Effector memory CD4-positive, alpha-beta T cell (primary cell): ENCODE results near the gene CACNA2D3.

Experiments
- DNase-seq, 3 donors: peaks; one replicate each; pipeline ENCODE4 v3.0.0-alpha.2; 2020
- H3K27ac ChIP-seq: 2 replicates; pipeline ENCODE4 v1.7.0; 2013; ENCODE audit warnings: mild to moderate bottlenecking, low read length, moderate library complexity; ENCODE audit not compliant: insufficient read depth, poor library complexity, severe bottlenecking
- H3K27me3 ChIP-seq: replicated peaks from 2 replicates; pipeline ENCODE4 v1.7.0; 2013; ENCODE audit warnings: mild to moderate bottlenecking, low read length; ENCODE audit not compliant: insufficient read depth, control insufficient read depth, poor library complexity, severe bottlenecking
- H3K36me3 ChIP-seq: 2 replicates; pipeline ENCODE4 v1.7.0; 2013; ENCODE audit warnings: mild to moderate bottlenecking, low read length, moderate library complexity; ENCODE audit not compliant: control insufficient read depth, insufficient read depth
- H3K4me1 ChIP-seq: 2 replicates; pipeline ENCODE4 v1.7.0; 2013; ENCODE audit warnings: low read length, mild to moderate bottlenecking; ENCODE audit not compliant: control insufficient read depth, insufficient read depth, poor library complexity, severe bottlenecking
- H3K4me3 ChIP-seq: 2 replicates; pipeline ENCODE4 v1.7.0; 2013; ENCODE audit warnings: low read length, low read depth, mild to moderate bottlenecking; ENCODE audit not compliant: insufficient read depth, poor library complexity, severe bottlenecking
- H3K9me3 ChIP-seq: 2 replicates; pipeline ENCODE4 v1.7.0; 2013; ENCODE audit warnings: mild to moderate bottlenecking, low read length, moderate library complexity; ENCODE audit not compliant: control insufficient read depth

CACNA2D3 gene

GRCh38 chr3:54772051-54772450 is 649.7 kb downstream of the CACNA2D3 start:
- no peak for DNase-seq
- H3K27ac ChIP-seq, result no peak overlapping the region
- H3K36me3 ChIP-seq, result no peaks in the 10 kb centered on the region
- no peaks in the 10 kb centered on the region for H3K9me3 ChIP-seq
- H3K4me1 ChIP-seq, result no peaks in the 10 kb centered on the region
- no peak overlapping the region for H3K4me3 ChIP-seq
- no peaks in the 10 kb centered on the region for H3K27me3 ChIP-seq

- H3K4me3 ChIP-seq, result no peak overlapping the region
- DNase-seq, result no peak
- no peaks in the 10 kb centered on the region for H3K36me3 ChIP-seq
- H3K27me3 ChIP-seq, result no peaks in the 10 kb centered on the region
- H3K9me3 ChIP-seq, result no peaks in the 10 kb centered on the region
- no peak overlapping the region for H3K27ac ChIP-seq
- H3K4me1 ChIP-seq, result no peaks in the 10 kb centered on the region
These were observed 650.4 kb downstream of the CACNA2D3 start for GRCh38 chr3:54772746-54773145.

DNA sequence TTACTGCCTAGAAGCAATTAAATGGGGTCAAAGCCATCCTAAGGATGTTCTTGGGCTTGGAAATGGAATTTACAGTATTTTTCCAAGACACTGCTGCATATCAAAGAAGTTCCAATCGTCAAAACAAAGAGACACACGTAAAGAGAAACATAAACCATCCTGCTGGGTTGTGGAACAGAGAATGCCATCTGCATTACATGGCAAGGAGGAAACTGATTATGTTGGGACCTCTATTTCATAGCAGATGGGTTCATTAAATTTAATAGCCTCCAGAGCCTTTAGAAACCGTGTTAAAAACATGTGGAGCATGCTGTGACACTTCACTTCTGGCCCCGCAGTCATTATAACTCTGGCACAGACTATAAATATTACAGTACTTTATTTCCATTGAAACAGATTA is 650.9 kb downstream of the CACNA2D3 start:
- no peak for DNase-seq
- no peaks in the 10 kb centered on the region for H3K27me3 ChIP-seq
- H3K36me3 ChIP-seq, result no peaks in the 10 kb centered on the region
- no peak overlapping the region for H3K4me3 ChIP-seq
- H3K27ac ChIP-seq, result no peak overlapping the region
- H3K9me3 ChIP-seq, result no peaks in the 10 kb centered on the region
- no peaks in the 10 kb centered on the region for H3K4me1 ChIP-seq

DNA sequence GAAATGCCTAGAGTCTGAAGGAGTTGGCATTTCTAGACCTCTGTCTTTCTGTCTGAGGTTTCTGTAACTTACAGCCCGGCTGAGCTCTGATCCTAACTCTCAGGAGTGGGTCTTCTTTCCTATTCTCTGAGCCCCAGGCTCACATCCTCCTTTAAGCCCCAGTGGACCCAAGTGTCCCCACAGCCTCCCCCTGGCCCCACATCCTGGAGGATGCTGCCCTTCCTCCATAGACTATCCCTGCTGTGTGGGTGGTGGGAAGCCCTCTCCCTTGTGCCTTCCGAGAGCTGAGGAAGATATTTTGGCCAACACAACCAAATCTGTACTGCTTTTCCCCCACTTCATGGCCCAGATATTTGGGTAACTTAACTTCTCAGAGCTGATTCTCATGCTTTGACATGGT is 654.2 kb downstream of the CACNA2D3 start:
- Histone ChIP-seq H3K9me3 (no peaks in the 10 kb centered on the region), H3K36me3 (no peaks in the 10 kb centered on the region), H3K27me3 (no peaks in the 10 kb centered on the region), H3K4me3 (no peak overlapping the region), H3K4me1 (no peaks in the 10 kb centered on the region), H3K27ac (no peak overlapping the region)
- no peak for DNase-seq

- Histone ChIP-seq H3K4me3 (no peak overlapping the region), H3K27me3 (no peaks in the 10 kb centered on the region), H3K4me1 (no peaks in the 10 kb centered on the region), H3K27ac (no peak overlapping the region), H3K36me3 (no peaks in the 10 kb centered on the region), H3K9me3 (no peaks in the 10 kb centered on the region)
- no peak for DNase-seq
These were observed 654.8 kb downstream of the CACNA2D3 start for GRCh38 chr3:54777141-54777540.

DNA sequence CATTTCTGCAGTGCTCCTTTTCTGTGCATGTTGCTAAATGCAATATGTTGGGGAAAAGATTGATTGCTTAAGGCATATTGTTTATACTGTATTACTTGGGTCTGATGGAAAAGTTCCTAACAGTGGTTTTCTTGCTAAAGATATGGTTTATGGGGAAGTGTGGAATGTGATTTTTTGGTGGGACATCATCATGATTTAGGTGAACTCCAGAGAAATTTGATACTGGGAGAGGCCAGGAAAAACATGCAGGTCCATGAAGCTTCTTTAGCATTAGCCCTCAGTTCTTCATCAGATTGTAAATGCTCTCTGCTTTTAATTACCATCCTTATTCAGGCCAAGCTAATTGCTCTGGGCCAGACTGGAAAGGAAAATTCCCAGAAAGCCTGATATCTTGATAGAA is 658.0 kb downstream of the CACNA2D3 start:
- H3K27ac ChIP-seq, result no peak overlapping the region
- DNase-seq, result no peak
- H3K36me3 ChIP-seq, result no peaks in the 10 kb centered on the region
- no peaks in the 10 kb centered on the region for H3K4me1 ChIP-seq
- H3K4me3 ChIP-seq, result no peak overlapping the region
- no peaks in the 10 kb centered on the region for H3K27me3 ChIP-seq
- H3K9me3 ChIP-seq, result no peaks in the 10 kb centered on the region

DNA sequence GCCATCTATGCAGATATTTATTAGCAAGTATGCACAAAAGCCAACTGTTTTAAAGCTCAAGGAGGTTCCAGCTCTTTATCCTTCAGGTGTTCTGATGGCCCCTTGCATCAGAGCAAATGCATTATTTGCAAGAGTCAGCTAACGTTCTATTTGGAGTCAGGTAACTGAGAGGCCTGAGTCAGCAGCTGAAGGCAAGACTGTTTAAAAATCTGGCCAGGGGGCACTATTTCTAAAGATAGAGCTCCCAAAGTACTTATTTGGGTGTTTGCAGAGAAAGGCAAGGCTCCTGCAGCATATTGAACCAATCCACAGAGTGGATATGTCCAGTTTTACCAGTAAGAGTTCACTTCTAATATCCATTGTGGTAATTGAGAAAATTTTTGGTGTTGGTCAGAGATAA is 659.4 kb downstream of the CACNA2D3 start:
- no peak overlapping the region for H3K4me3 ChIP-seq
- no peaks in the 10 kb centered on the region for H3K27me3 ChIP-seq
- H3K36me3 ChIP-seq, result no peaks in the 10 kb centered on the region
- DNase-seq, result no peak
- H3K9me3 ChIP-seq, result no peaks in the 10 kb centered on the region
- no peak overlapping the region for H3K27ac ChIP-seq
- no peaks in the 10 kb centered on the region for H3K4me1 ChIP-seq

DNA sequence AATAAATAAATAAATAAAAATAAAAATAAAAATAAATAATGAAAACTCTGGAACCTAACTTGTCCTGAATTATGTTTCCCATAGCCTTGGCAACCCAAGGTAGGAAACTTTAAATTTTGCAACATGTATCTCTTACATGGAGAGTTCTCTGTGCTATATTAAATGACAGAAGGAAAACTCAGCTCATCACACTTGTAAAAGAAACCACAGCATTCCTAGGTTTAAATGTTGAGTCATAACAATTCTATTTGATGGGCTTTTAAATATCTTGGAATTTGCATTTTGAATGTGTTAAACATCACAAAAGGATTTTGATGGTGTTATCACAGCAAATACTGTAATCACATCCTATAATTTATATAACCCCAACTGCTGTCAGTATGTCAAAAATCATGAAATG is 661.3 kb downstream of the CACNA2D3 start:
- Histone ChIP-seq H3K9me3 (no peaks in the 10 kb centered on the region), H3K4me3 (no peak overlapping the region), H3K27me3 (no peaks in the 10 kb centered on the region), H3K36me3 (no peaks in the 10 kb centered on the region), H3K4me1 (no peaks in the 10 kb centered on the region), H3K27ac (no peak overlapping the region)
- no peak for DNase-seq

DNA sequence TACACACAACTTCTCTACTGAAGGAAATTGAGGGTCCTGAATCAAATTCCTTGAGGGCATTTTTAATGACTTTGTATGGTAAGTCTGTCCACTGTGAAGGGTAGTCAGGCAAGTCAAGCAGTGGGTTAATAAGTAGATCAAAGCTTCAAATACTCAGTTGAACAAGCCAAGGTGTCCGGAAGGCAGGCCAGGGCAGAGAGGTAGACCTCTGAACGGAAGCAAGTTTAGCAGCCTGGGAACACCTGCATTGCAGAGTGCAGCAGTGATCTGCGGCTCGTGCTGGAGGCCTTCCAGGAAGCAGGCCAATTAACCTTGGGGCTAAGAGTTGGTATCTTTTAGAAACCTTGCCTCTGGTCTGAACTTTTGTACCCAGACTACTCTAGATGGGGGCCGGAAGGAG is 661.7 kb downstream of the CACNA2D3 start:
- Histone ChIP-seq H3K27me3 (no peaks in the 10 kb centered on the region), H3K9me3 (no peaks in the 10 kb centered on the region), H3K27ac (no peak overlapping the region), H3K4me1 (no peaks in the 10 kb centered on the region), H3K36me3 (no peaks in the 10 kb centered on the region), H3K4me3 (no peak overlapping the region)
- DNase-seq, result no peak

- Histone ChIP-seq H3K4me1 (no peaks in the 10 kb centered on the region), H3K36me3 (no peaks in the 10 kb centered on the region), H3K9me3 (no peaks in the 10 kb centered on the region), H3K27me3 (no peaks in the 10 kb centered on the region), H3K4me3 (no peak overlapping the region), H3K27ac (no peak overlapping the region)
- DNase-seq, result no peak
These were observed 663.6 kb downstream of the CACNA2D3 start for GRCh38 chr3:54785976-54786375.

DNA sequence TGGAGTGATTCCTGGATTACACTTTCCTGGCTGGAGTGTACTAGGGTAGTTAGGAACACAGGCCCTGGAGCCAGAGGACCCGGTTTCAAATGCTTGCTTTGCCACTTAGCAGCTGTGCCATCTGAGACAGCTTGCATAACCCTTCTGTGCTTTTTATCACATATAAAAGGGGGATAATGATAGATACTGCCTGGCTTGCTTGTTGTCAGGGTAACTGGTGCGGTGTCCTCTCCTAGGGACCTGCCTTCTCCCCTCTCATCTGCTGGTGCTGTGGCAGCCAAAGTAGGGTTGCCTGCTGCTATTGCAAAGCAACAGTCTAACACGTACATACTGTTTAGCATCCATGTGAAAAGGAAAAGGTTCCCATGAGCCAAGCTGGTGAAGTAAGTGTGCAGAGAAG is 667.7 kb downstream of the CACNA2D3 start:
- H3K9me3 ChIP-seq, result no peaks in the 10 kb centered on the region
- DNase-seq, result no peak
- H3K27me3 ChIP-seq, result no peaks in the 10 kb centered on the region
- H3K27ac ChIP-seq, result no peak overlapping the region
- H3K4me1 ChIP-seq, result no peaks in the 10 kb centered on the region
- no peaks in the 10 kb centered on the region for H3K36me3 ChIP-seq
- no peak overlapping the region for H3K4me3 ChIP-seq
